RWPE2 (cell line): ENCODE results near the gene OGFR.

ENCODE experiments used
- ATAC-seq: fragments of 200-7000 bp; cut with Tn5 transposase; 3 replicates; pipeline ENCODE4 v1.9.1; 2021; ENCODE audit warnings: low read depth
- DNase-seq: peaks from one replicate; pipeline ENCODE4 v3.0.0-alpha.2; 2020; ENCODE audit warnings: low spot score
- H3K27ac ChIP-seq: fragments of 450-650 bp; 2 replicates; pipeline ENCODE4 v1.5.1; 2017; ENCODE audit warnings: mild to moderate bottlenecking; ENCODE audit not compliant: poor library complexity, severe bottlenecking
- H3K27me3 ChIP-seq: fragments of 250-450 bp; sonication (Bioruptor Pico); 2 replicates; pipeline ENCODE4 v1.5.1; 2021; ENCODE audit warnings: mild to moderate bottlenecking, moderate library complexity; ENCODE audit not compliant: insufficient read depth, poor library complexity, severe bottlenecking
- H3K36me3 ChIP-seq: fragments of 250-450 bp; sonication (Bioruptor Pico); 2 replicates; pipeline ENCODE4 v1.5.1; 2020; ENCODE audit warnings: low read depth, mild to moderate bottlenecking, moderate library complexity
- H3K4me1 ChIP-seq: fragments of 250-450 bp; sonication (Bioruptor Pico); 2 replicates; pipeline ENCODE4 v1.5.1; 2021; ENCODE audit warnings: mild to moderate bottlenecking, moderate library complexity; ENCODE audit not compliant: insufficient read depth, poor library complexity, severe bottlenecking
- H3K4me3 ChIP-seq: fragments of 250-450 bp; sonication (Bioruptor Pico); 2 replicates; pipeline ENCODE4 v1.5.1; 2021; ENCODE audit warnings: mild to moderate bottlenecking, moderate library complexity; ENCODE audit not compliant: severe bottlenecking
- H3K9me3 ChIP-seq: fragments of 250-450 bp; sonication (Bioruptor Pico); 2 replicates; pipeline ENCODE4 v1.5.1; 2021; ENCODE audit warnings: mild to moderate bottlenecking, moderate library complexity; ENCODE audit not compliant: severe bottlenecking
- TF ChIP-seq, protein P1 (sequence below): fragments of 450-650 bp; IDR thresholded peaks from one replicate; pipeline ENCODE4 v1.5.1; 2017; ENCODE audit warnings: mild to moderate bottlenecking, moderate library complexity; ENCODE audit not compliant: poor library complexity, severe bottlenecking

Gene OGFR

DNA sequence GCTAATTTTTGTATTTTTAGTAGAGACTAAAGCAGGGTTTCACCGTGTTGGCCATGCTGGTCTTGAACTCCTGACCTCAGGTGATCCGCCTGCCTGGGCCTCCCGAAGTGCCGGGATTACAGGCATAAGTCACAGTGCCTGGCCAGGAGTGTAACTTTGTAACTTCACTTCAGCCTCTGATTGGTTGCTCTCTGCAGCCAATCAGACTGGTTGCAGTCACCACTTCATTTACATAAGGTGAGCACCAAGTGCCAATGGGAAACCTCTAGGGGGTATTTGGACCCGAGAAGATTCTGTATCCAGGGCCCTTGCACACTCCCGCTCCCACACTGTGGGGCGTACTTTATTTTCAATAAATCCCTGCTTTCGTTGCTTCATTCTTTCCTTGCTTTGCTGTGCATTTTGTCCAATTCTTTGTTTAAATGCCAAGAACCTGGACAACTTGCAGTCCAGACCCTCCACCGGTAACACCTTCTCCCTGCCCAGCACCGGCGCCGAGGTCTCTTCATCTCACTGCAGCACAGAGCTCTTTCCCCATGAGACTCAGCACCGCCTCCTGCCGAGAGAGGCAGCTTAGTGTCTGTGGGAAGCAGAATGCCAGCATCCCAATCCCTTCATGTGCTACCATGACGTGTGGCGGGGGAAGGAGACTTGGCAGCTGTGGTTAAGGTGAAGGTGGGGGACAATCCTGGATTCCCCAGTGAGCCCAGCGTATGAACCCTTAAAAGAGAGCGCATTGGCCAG lies 22.3 kb upstream of the OGFR start:
- Histone ChIP-seq H3K27ac (no peak overlapping the region), H3K4me1 (no peaks in the 10 kb centered on the region), H3K4me3 (no peak overlapping the region), H3K36me3 (no peaks in the 10 kb centered on the region), H3K9me3 (no peaks in the 10 kb centered on the region), H3K27me3 (no peaks in the 10 kb centered on the region)
- ATAC-seq (no peak), DNase-seq (no peak)
- TF ChIP-seq, protein P1, sequence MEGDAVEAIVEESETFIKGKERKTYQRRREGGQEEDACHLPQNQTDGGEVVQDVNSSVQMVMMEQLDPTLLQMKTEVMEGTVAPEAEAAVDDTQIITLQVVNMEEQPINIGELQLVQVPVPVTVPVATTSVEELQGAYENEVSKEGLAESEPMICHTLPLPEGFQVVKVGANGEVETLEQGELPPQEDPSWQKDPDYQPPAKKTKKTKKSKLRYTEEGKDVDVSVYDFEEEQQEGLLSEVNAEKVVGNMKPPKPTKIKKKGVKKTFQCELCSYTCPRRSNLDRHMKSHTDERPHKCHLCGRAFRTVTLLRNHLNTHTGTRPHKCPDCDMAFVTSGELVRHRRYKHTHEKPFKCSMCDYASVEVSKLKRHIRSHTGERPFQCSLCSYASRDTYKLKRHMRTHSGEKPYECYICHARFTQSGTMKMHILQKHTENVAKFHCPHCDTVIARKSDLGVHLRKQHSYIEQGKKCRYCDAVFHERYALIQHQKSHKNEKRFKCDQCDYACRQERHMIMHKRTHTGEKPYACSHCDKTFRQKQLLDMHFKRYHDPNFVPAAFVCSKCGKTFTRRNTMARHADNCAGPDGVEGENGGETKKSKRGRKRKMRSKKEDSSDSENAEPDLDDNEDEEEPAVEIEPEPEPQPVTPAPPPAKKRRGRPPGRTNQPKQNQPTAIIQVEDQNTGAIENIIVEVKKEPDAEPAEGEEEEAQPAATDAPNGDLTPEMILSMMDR, result no peak

DNA sequence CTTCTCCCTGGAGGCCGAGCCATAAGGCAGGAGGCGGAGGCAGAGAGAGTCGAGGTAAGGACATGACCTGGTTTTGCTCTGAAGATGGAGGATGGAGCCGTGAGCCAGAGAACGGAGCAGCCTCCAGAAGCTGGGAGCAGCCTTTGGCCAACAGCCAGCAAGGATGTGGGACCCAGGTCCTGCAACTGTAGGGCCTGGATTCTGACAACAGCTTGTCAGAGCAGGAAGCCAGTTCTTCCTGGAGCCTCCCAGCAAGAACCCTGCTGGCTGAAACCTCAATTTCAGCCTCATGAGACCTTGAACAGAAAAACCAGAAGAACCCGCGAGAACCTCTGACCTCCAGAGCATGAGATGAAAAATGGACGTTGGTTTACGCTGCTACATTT lies 21.7 kb upstream of the OGFR start:
- no peaks in the 10 kb centered on the region for H3K27me3 ChIP-seq
- no peaks in the 10 kb centered on the region for H3K36me3 ChIP-seq
- no peak overlapping the region for H3K4me3 ChIP-seq
- TF ChIP-seq, protein P1, result no peak
- ATAC-seq, result no peak; the same call in 2 of the 3 replicates
- no peak for DNase-seq
- H3K4me1 ChIP-seq, result no peaks in the 10 kb centered on the region
- H3K27ac ChIP-seq, result no peak overlapping the region
- H3K9me3 ChIP-seq, result no peaks in the 10 kb centered on the region

DNA sequence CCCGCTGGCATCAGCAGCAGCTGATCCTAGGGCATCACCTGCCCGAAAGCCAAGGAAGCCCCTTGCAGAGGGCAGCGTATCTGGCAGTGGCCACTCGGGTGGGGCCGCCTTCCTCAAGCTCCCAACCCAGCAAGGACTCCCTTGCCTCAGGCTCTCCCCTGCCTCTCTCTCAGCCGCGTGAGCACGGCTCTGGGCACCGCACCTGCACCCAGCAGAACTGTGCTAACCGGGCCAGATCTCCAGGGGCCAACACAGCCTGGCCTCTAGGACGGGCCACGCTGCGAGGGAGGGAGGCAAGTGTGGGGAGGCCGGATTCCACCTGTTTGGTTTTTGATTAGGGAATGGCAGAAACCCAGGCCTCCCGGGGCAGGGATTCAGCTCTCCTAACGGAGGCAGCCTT lies 20.1 kb upstream of the OGFR start:
- Histone ChIP-seq H3K4me1 (no peaks in the 10 kb centered on the region), H3K27me3 (no peaks in the 10 kb centered on the region), H3K4me3 (no peak overlapping the region), H3K9me3 (no peaks in the 10 kb centered on the region), H3K27ac (no peak overlapping the region), H3K36me3 (no peaks in the 10 kb centered on the region)
- TF ChIP-seq, protein P1, result no peak
- no peak for DNase-seq
- no peak for ATAC-seq

DNA sequence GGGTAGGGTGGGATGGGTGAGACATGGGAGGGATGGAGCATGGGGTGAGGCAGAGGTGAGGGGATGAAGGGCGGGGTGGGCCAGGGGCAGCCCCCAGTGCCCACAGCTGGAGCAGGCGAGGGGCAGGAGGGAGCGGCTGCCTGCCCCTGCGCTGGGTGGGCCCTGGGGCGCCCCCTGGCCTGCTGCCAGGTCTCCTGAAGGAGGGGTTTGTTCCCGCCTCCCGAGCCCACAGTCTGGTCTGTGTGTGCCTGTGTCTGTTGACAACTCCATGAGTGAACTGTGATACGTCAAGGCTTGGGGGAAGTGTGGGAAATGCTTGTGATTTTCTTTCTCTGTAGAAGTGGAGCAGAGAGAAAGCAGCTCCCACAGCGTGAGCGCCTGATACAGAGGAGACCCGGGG lies 19.2 kb upstream of the OGFR start:
- ATAC-seq, result no peak
- TF ChIP-seq, protein P1, result no peak
- H3K27me3 ChIP-seq, result no peaks in the 10 kb centered on the region
- no peak for DNase-seq
- no peaks in the 10 kb centered on the region for H3K36me3 ChIP-seq
- H3K4me1 ChIP-seq, result no peaks in the 10 kb centered on the region
- H3K4me3 ChIP-seq, result no peak overlapping the region
- H3K9me3 ChIP-seq, result no peaks in the 10 kb centered on the region
- no peak overlapping the region for H3K27ac ChIP-seq

DNA sequence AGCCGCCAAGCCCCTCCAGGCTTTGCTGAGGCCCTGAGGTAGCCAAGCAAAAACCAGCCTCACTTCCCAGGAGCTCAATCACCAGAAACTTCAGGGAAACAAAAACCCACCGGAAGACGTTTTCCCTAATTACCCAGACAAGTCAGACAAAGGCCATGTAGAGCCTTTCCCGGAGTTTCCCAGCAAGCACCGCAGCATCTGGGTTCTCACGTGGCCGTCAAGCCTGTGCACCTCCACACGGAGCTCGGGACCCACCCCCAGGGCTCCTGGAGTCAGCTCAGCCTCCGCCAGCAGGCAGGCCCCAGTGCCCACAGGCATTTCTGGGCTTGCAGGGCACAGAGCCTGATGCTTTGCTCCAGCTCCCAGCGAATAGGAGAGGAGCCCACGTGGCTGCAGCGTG lies 18.5 kb upstream of the OGFR start:
- DNase-seq, result no peak
- Histone ChIP-seq H3K9me3 (no peaks in the 10 kb centered on the region), H3K4me3 (no peak overlapping the region), H3K27ac (no peak overlapping the region), H3K27me3 (no peaks in the 10 kb centered on the region), H3K4me1 (peaks cover under 1% of the 10 kb centered on the region), H3K36me3 (no peaks in the 10 kb centered on the region)
- TF ChIP-seq, protein P1, result no peak
- ATAC-seq, result no peak
